ENCODE data around the gene MAP3K14. TPM values are rescaled to one million over a fixed set of nuclear protein-coding genes. Genes with fewer than 3 reads are reported as not detected.
A peak's percentile ranks its signal among the peaks of the same experiment; 100 is the strongest.

Gene MAP3K14
- total and polyA plus RNA-seq, 10 of the 15 experiments (the other 5 are each of a cell fraction or from before 2014, with no cell fraction given), result 2.1 to 33.3 (median 19.7) TPM

DNA sequence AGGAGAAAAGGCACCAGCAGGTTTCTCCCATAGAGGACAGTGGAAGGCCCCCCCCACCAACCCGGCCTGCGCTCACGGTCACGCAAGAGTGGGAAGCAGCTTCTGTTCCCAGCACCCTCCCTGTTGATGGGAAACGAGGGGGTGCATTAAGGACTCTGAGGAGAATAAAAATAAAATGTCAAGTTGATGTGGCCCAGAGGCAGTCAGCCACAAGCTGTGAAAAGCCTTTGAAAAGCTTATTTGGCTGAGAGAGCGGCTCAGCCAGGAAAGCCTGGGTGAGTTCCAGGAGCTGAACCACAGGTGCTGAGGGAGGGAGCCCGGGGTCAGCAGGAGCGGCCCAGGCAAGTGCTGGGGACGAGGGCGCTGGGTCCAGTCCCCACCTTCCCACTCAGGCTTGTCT, 28.0 kb downstream of the MAP3K14 start (continued):
- TF ChIP-seq BCL3 (IDR thresholded peaks at IDR 0.05; ENCODE audit: borderline replicate concordance, insufficient read depth, low read depth, low read length, poor library complexity, severe bottlenecking) (no peak), TAF1 (IDR thresholded peaks at IDR 0.05; ENCODE audit: borderline replicate concordance, low read depth, low read length) (no peak), CEBPZ (IDR thresholded peaks at IDR 0.05; ENCODE audit: low read depth, low read length) (no peak)

GRCh38 chr17:45287526-45288500, 29.0 kb downstream of the MAP3K14 start:
- Histone ChIP-seq H2AFZ (ENCODE audit: control insufficient read depth, low read depth, low read length) (no peak overlapping the region), H3K4me2 (ENCODE audit: control insufficient read depth, insufficient read depth) (no peak overlapping the region), H3K9ac (ENCODE audit: control insufficient read depth, insufficient read depth, low read length) (no peak overlapping the region), H3K4me3 (no peak overlapping the region), H3K4me1 (ENCODE audit: control insufficient read depth, insufficient read depth, low read length) (peaks cover 27% of the 10 kb centered on the region), H4K20me1 (ENCODE audit: control insufficient read depth, insufficient read depth) (no peaks in the 10 kb centered on the region), H3K27me3 (replicated peaks in 1 of 2; ENCODE audit: control insufficient read depth in 2 of 2, insufficient read depth in 2 of 2, low read length in 1 of 2) (no peaks in the 10 kb centered on the region), H3K9me3 (replicated peaks; ENCODE audit: control insufficient read depth, insufficient read depth, low read length) (no peaks in the 10 kb centered on the region), H3K79me2 (ENCODE audit: control insufficient read depth, insufficient read depth, low read length) (peaks cover 22% of the 10 kb centered on the region), H3K36me3 (ENCODE audit: control insufficient read depth in 2 of 2, insufficient read depth in 2 of 2, low read length in 1 of 2) (peaks cover 39 to 57% of the 10 kb centered on the region in 2 experiments), H3K27ac (ENCODE audit: control insufficient read depth, insufficient read depth) (no peak overlapping the region)
- in situ Hi-C loops (cut with MboI) (no loop called here), intact Hi-C loops (cut with micrococcal nuclease; ENCODE audit: unreplicated experiment) (no loop called here)
- BruUV-seq (replicated peaks), result no TSS peak
- no peak for TF ChIP-seq SIN3A (IDR thresholded peaks at IDR 0.05; ENCODE audit: low read depth, low read length)
- TF ChIP-seq POLR2AphosphoS5 (IDR thresholded peaks at IDR 0.05; ENCODE audit: low read length), result peak; percentile 23; the same call in 1 of the 2 replicates
- no peak for TF ChIP-seq SMC3 (IDR thresholded peaks at IDR 0.05; ENCODE audit: borderline replicate concordance, low read length)
- no peak for TF ChIP-seq MEF2B (IDR thresholded peaks at IDR 0.05; ENCODE audit: partially characterized antibody, poor library complexity, severe bottlenecking)
- FAIRE-seq (no peak), ATAC-seq (no peak), DNase-seq (ENCODE audit: low read depth, low spot score) (no peak)
- ChIA-PET RAD21 (ENCODE audit: unreplicated experiment) (interaction anchor here (0.7 to 3.3 kb wide), 5 partner anchors 10 to 97 kb away, joined by 3 to 8 read pairs (median 6); no protein-coding TSS in a partner anchor), SMC1A (ENCODE audit: uncharacterized antibody, unreplicated experiment) (interaction anchor here (0.8 to 2.1 kb wide), 8 partner anchors 8 to 97 kb away, joined by 3 to 10 read pairs (median 4); no protein-coding TSS in a partner anchor), POLR2A (interaction anchor here (0.7 kb wide), 2 partner anchors 28 to 70 kb away, joined by 3 read pairs; no protein-coding TSS in a partner anchor), CTCF (interaction anchor here (0.7 to 3.1 kb wide), 8 partner anchors 10 to 96 kb away, joined by 3 to 20 read pairs (median 4); no protein-coding TSS in a partner anchor)
- 88% methylated on average over 10 of the region's 10 CpGs for WGBS (ENCODE audit: insufficient coverage, insufficient replicate concordance, low lambda C conversion rate, missing lambda C conversion rate)

All from GM12878 (cell line).